ENCODE results near the gene PALD1.
"Not testable (repeated sequence)": the region's sequence is repeated elsewhere in the genome, so short reads cannot be mapped to it uniquely, and the experiment has no call there.

Gene PALD1

GRCh38 chr10:70575874-70576802 lies 97.6 kb downstream of the PALD1 start:
- peak; percentile 92 for DNase-seq

DNA sequence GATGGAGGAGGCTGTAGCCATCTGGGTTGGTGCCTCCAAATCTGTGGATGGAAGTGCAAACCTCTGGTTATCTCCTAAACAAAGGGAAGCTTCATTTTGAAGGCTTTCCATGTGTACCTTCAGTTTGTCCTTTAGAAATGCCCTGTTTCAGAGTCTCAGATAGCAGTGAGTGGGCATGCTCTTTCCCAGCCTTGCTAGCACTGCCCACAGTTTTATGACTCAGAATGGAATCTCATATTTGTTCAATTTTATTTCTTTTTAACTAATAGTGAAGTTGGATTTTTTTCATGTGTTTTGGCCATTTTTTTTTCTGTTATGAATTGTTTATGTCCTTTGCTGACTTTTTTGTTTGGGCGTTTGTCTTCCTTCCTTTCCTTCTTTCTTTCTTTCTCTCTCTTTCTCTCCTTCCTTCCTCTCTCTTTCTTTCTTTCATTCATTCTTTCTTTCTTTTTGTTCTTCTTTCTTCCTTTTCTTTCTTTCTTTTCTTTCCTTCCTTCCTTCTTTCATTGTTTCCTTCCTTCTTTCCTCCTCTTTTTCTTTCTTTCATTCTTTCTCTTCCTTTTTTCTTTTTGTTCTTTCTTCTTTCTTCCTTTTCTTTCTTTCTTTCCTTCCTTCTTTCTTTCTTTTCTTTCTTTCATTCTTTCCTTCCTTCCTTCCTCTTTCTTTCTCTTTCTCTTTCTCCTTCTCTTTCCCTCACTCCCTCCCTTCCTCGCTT lies 98.4 kb downstream of the PALD1 start:
- peak; percentile 13 for DNase-seq

GRCh38 chr10:70578371-70578947 lies 99.9 kb downstream of the PALD1 start:
- DNase-seq = peak; percentile 91

- DNase-seq = peak; percentile 61
Observed at GRCh38 chr10:70579234-70580002, 100.9 kb downstream of the PALD1 start.

DNA sequence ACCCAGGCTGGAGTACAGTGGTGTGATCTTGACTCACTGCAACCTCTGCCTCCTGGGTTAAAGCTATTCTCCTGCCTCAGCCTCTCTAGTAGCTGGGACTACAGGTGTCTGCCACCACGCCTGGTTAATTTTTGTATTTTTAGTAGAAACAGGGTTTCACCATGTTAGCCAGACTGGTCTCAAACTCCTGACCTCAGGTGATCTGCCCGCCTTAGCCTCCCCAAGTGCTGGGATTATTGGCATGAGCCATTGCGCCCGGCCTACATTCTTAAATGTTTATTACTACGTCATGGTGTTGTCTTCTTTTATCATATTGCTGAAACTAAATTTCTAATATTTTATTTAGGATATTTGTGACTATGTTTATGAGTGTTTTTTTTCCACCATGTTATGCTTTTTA lies 102.6 kb downstream of the PALD1 start:
- not testable (repeated sequence) for DNase-seq

DNA sequence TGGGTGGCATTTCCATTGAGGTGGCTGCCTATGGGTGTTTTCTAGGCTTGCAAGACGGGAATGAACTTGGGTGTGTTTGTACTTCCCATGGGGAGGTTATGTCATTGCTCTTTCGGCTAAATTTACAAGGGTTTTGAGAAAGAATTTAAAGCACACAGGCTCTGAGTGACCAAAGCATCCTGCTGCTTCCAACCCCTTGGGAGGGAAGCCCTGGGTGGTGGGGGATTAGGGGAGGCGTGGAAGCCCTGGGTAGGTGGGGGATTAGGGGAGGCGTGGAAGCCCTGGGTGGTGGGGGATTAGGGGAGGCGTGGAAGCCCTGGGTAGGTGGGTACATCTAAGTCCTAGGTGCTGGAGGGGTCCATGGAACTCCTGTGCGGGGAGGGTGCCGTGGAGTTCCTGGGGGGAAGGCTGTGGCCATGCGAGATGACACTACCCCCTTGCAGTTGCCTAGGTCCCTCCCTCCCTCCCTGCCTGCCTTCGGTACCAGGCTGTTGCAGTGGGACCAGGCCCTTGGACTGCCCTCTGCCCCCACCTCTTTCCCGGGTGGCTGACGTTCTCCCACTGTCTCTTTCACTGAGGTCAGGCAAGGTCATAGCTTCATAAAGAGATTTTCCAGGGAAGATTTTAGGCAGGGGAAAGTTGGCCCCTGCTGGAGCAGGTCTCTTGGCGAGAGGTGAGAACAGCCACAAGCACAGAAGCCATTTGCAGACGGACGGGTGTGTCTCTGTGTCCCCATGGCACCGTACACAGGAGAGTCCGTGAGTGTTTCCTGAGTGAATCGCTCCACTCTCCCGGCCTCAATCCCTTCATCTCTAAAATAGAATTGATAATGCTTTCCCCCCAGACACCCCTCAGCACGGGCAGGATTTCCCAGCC lies 104.5 kb downstream of the PALD1 start:
- DNase-seq = no peak

- no peak for DNase-seq
Observed at GRCh38 chr10:70583669-70584037, 105.1 kb downstream of the PALD1 start.

- no peak for DNase-seq
Observed at GRCh38 chr10:70584366-70584765, 105.8 kb downstream of the PALD1 start.

- peak; percentile 42 for DNase-seq
Observed at GRCh38 chr10:70584909-70585544, 106.5 kb downstream of the PALD1 start.

DNA sequence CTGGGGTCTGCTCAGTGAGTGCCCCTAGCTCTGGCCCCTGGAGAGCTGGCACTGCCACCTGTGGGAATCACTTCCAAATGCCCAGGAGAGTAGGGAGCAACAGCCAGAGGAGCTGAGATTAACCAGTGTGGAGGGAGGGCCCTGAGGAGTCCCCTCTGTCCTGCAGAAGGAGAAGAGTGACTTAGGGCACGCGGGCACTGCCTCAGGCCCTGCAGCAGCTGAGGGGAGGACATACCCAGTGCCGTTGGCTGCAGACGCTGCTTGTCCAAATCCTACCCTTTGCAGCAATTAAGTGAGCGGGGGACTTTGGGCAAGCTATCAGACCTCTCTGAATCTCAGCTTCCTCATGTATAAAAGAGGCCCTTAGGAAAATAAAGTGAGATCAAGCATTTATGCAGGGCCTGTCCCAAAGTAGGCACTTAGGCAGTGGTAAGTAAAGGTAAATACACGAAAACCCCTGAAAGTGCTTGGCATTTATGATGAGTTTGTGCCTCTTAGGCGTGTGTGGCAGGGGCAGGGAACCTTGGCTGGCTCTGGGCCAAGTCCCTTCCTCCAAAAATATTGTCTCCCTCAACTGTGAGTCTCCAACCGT lies 107.1 kb downstream of the PALD1 start:
- no peak for DNase-seq

DNA sequence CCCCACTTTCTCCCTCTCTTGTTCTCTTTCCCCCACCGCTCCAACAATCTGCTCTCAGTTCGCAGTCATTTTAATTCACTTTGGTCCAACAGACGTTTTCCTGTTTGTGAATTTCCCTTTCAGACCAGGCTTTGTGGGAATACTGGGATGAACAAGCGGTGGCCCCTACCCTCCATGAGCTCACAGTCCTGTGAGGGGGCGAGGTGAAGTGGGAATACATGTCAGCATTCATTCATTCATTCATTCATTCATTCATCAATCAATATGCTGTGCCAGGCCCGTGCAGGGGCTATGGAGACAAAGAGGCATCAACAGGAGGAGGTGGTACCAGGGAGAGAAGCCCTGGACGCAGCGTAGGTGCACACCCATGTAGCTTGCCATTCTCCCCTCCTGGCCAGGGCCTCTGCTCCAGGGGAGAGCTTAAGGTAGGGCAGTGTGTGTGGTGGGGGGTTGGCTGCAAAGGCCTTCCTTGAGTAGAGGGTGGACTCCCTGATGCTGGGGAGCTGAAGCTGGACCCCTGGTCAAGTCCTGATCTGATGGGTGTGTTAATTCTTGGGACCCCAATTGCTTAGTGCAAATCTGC lies 107.9 kb downstream of the PALD1 start:
- DNase-seq = no peak

- no peak for DNase-seq
Observed at GRCh38 chr10:70587045-70587658, 108.6 kb downstream of the PALD1 start.

DNA sequence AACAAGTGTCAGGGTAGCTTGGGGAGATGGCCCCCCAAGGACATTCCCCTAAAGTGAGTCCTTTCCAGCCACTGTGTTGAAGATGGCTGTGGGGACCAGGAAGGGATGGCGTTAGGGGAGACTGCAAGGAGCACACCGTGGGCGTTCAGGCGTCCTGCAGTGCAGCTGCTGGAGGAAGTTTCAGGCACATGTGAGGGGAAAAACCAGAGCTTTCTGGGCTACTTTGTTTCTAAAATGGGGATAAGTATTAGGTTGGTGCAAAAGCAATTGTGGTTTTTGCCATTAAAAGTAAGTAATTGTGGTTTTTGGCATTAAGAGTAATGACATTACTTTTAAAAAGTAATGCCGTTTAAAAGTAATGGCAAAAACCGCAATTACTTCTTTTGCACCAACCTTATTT lies 109.7 kb downstream of the PALD1 start:
- no peak for DNase-seq

DNA sequence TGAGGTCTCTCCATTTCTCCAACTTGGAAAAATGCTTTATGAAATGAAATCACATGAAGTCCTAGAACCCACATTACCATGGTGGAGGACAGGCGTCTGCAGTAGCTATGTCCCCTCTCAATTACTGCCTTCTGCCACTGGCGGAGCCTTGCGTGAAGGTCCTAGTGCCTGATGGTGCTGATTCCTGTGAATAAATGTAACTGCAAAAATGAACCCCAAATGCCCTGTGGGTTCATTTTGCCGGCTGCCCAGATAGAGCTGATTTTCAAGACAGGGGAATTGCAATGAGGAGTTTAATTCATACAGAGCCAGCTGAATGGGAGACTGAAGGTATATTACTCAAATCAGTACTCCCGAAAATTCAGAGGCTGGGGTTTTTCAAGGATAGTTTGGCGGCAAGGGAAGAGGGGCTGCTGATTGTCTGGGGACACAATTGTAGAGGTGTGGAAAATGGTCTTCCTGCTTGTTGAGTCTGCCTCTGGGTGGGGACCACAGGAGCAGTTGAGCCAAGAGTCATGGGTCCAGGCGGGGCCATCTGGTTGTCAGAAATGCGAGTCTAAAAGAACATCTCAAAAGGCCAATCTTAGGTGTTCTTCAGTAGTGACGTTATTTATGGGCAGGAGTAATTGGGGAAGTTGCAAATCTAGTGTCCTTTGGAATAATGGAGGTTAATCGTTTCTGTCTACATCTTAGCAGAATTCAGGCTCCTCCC lies 110.4 kb downstream of the PALD1 start:
- DNase-seq = no peak

- DNase-seq = no peak
Observed at GRCh38 chr10:70589762-70590654, 111.4 kb downstream of the PALD1 start.

DNA sequence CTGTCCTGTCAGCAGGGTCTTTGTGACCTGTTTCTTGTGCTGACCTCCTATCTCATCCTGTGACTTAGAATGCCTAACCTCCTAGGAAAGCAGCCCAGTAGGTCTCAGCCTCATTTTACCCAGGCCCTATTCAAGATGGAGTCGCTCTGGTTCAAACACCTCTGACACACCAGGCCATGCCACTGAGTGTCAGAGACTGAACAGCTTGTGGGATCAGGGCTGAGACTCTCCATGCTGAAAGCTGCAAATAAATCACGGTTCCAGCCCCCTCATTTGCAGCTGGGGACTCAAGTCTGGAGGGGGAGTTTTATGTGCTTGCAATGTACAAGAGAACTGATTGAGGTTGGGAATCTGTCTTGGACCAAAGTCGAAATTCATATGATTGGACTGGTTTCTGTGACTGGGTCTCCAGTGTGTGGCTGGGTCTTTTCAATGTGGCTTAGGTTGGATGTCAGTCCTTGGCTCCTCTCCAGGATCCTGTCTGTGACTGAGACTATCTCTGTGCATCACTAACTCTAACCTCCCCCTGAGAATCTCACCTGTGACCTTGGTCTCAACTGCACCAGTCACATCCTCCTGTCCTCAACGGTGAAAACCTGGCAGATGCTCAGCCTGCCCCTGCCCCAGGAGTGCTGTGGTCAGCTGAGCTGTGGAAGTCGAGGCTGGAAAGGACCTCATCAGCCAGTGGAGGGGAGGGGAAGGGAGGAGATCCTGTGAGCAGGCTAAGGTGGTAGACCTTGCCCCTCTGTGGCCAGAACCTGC lies 112.3 kb downstream of the PALD1 start:
- no peak for DNase-seq

DNA sequence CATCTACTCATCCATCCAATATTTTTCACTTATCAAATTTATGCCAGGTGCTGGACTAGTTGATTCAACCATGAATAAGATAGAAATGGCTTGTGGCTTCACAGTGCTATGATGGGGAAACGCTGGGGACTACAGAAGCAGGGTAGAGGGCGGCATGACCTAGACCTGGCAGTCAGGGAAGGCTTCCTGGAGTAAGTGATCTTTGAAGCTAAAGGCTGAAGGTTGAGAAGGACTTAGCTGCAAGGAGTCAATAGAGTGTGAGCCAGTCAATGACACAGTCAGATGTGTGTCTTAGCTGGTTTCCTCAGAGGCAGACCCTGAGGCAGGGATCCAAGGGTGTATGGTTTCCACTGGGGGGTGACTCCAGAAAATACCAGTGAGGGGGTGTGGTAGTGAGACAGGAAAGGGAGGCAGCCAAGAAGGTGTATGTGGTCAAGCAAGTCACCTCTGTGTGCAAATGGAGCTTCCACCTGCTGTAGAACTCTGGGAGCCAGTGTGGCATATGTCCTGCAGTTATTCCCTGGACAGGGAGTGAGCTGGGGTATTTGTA lies 113.7 kb downstream of the PALD1 start:
- no peak for DNase-seq

All from RPMI8226 (cell line).